Ovary (tissue), 9 donors: ENCODE measurements around the gene GAPDHS. TPM values are rescaled to one million over a fixed set of nuclear protein-coding genes. Genes with fewer than 3 reads are reported as not detected.

Experiments used
- DNase-seq, 5 donors: peaks; one replicate each; pipeline ENCODE4 v3.0.0-alpha.2; 2019 to 2020
- H3K27ac ChIP-seq, 2 donors: fragments of 200-600 bp; one replicate each; pipeline versions ENCODE4 v1.5.1 to v1.8.0; 2019 to 2022
- H3K27me3 ChIP-seq: fragments of 200-600 bp; one replicate; pipeline ENCODE4 v1.8.0; 2022
- H3K36me3 ChIP-seq: fragments of 200-600 bp; sonication (generic); one replicate; pipeline ENCODE4 v1.5.1; 2019
- H3K4me1 ChIP-seq: one replicate; pipeline ENCODE4 v1.8.1; 2013; ENCODE audit warnings: mild to moderate bottlenecking, moderate library complexity; ENCODE audit not compliant: insufficient read depth
- H3K4me3 ChIP-seq: fragments of 200-600 bp; sonication (generic); one replicate; pipeline ENCODE4 v1.5.1; 2017
- H3K9me3 ChIP-seq, 2 donors: fragments of 200-600 bp in 1 of 2; sonication (generic) in 1 of 2; one replicate each; pipeline versions ENCODE4 v1.5.1 to v1.8.1; 2013 to 2019; ENCODE audit warnings: mild to moderate bottlenecking in 1 of 2, moderate library complexity in 1 of 2
- EP300 ChIP-seq: sonication (generic); formaldehyde crosslinking; IDR thresholded peaks from one replicate; pipeline ENCODE4 v1.6.1; 2017; ENCODE audit warnings: antibody characterized with exemption
- POLR2A ChIP-seq: fragments of 450-650 bp; IDR thresholded peaks from one replicate; pipeline ENCODE4 v1.6.1; 2017; ENCODE audit warnings: antibody characterized with exemption, mild to moderate bottlenecking, moderate library complexity
- WGBS, 3 donors: extraction: QIAGEN DNeasy Blood & Tissue Kit in 1 of 3; methylation state at CpG; one replicate each; pipeline versions ENCODE4 v1.1.5 to v1.1.7; 2013 to 2017; 5-methylcytosine and 5-hydroxymethylcytosine counted together
- intact Hi-C, 4 donors: fragments of 100-400 bp; cut with DNase I; formaldehyde crosslinking; loops; one replicate each; pipeline versions ENCODE4 v1.11.0 to v1.15.1; 2022 to 2023
- polyA plus RNA-seq, 2 donors: library from polyadenylated mRNA; stranded (reverse); fragments of 200-250 nt in 1 of 2; fragments of 350-450 nt in 1 of 2; fragmentation: Illumina TruSeq in 1 of 2; extraction: RNeasy Lipid Tissue Mini Kit (QIAGEN cat#74804) in 1 of 2; gene quantifications; one replicate each; pipeline ENCODE4 v1.2.3, GENCODE V29; 2013 to 2014
- total RNA-seq, 7 donors: library from RNA; depleted of rRNA in 2 of 7; stranded (reverse); fragments of >200 nt in 2 of 7; fragmentation: NEBNext Ultra II Directional in 3 of 7; extraction: Animal tissue kit (Norgen Biotek cat#: 25700) in 3 of 7; gene quantifications; one replicate each; pipeline versions ENCODE4 v1.1.0 to v1.2.4, GENCODE V29; 2016 to 2023
- TF ChIP-seq, protein P1 (sequence below), 3 donors: fragments of 450-650 bp in 2 of 3; fragments of 200-600 bp in 1 of 3; IDR thresholded peaks; one replicate each; pipeline versions ENCODE4 v1.5.1 to v1.8.0; 2016 to 2022; ENCODE audit warnings: antibody characterized with exemption in 3 of 3, mild to moderate bottlenecking in 1 of 3
- donor health status: DM: no; HTN: no; CAD: no; lungs with moderate emphysema.
- donor health status: DM: no; HTN: no; CAD: no.
- donor health status: Bipolar disorder and iron deficiency.
- donor health status: DM: yes; HTN: yes; CAD: no.
- donor health status: DM: no; HTN: no; CAD: no.
- donor health status: DM: yes; HTN: yes; CAD: no.

Gene GAPDHS
- total and polyA plus RNA-seq, 9 donors = not detected

GRCh38 chr19:35559281-35559659 is 26.0 kb downstream of the GAPDHS start:
- intact Hi-C loops = no loop called here
- Histone ChIP-seq H3K27ac (no peak overlapping the region), H3K9me3 (no peaks in the 10 kb centered on the region), H3K36me3 (no peaks in the 10 kb centered on the region), H3K4me1 (no peaks in the 10 kb centered on the region), H3K4me3 (no peak overlapping the region), H3K27me3 (no peaks in the 10 kb centered on the region)
- TF ChIP-seq, protein P1, sequence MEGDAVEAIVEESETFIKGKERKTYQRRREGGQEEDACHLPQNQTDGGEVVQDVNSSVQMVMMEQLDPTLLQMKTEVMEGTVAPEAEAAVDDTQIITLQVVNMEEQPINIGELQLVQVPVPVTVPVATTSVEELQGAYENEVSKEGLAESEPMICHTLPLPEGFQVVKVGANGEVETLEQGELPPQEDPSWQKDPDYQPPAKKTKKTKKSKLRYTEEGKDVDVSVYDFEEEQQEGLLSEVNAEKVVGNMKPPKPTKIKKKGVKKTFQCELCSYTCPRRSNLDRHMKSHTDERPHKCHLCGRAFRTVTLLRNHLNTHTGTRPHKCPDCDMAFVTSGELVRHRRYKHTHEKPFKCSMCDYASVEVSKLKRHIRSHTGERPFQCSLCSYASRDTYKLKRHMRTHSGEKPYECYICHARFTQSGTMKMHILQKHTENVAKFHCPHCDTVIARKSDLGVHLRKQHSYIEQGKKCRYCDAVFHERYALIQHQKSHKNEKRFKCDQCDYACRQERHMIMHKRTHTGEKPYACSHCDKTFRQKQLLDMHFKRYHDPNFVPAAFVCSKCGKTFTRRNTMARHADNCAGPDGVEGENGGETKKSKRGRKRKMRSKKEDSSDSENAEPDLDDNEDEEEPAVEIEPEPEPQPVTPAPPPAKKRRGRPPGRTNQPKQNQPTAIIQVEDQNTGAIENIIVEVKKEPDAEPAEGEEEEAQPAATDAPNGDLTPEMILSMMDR (IDR thresholded peaks at IDR 0.05) = no peak
- TF ChIP-seq EP300 (no peak), POLR2A (no peak)
- WGBS, 3 donors = 43 to 62% (median 51%) methylated on average over 11 of the region's 11 CpGs
- no peak for DNase-seq

DNA sequence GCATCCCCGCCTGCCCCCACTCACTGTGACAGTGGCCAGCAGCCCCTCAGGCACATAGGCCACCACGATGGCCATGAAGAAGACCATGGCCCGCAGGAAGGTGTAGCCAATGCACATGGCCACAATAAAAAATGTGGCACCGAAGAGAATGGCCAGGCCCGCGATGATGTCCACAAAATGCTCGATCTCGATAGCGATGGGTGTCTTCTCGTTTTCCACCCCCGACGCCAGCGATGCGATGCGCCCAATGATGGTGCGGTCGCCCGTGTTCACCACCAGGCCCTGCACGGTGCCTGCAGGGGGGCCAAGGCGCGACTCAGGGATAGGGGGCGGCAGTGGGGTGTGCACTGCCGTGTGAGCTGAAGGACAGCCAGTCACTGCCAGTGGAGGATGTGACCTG is 26.5 kb downstream of the GAPDHS start:
- Histone ChIP-seq H3K36me3 (no peaks in the 10 kb centered on the region), H3K27ac (no peak overlapping the region), H3K4me3 (no peak overlapping the region), H3K27me3 (no peaks in the 10 kb centered on the region), H3K4me1 (no peaks in the 10 kb centered on the region), H3K9me3 (no peaks in the 10 kb centered on the region)
- DNase-seq = no peak
- 90 to 91% (median 90%) methylated on average over 23 of the region's 23 CpGs for WGBS, 3 donors
- TF ChIP-seq EP300 = no peak
- TF ChIP-seq POLR2A = no peak
- TF ChIP-seq, protein P1 (IDR thresholded peaks at IDR 0.05) = no peak
- intact Hi-C loops = no loop called here

DNA sequence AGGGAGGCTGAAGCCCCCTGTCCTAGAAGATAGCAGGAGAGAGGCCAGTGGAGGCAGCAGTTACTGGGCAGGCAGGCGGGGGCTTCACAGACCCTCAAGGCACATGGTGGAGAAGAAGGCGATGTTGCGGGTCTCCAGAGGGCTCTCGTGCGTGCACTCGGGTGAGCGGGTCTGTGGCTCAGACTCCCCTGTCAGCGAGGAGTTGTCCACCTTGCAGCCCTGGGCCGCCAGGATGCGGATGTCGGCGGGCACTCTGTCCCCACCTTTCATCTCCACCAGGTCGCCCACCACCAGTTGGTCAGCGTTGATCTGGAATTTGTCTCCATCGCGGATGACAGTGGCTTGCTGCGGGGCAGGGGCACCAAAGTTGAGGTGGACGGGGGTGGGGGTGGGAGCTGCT is 27.0 kb downstream of the GAPDHS start:
- intact Hi-C loops = no loop called here
- no peak for DNase-seq
- H3K27ac ChIP-seq = no peak overlapping the region
- 84 to 88% (median 87%) methylated on average over 18 of the region's 18 CpGs for WGBS, 3 donors
- no peaks in the 10 kb centered on the region for H3K4me1 ChIP-seq
- H3K4me3 ChIP-seq = no peak overlapping the region
- no peak for TF ChIP-seq EP300
- TF ChIP-seq, protein P1 (IDR thresholded peaks at IDR 0.05) = no peak
- TF ChIP-seq POLR2A = no peak
- no peaks in the 10 kb centered on the region for H3K9me3 ChIP-seq
- no peaks in the 10 kb centered on the region for H3K36me3 ChIP-seq
- no peaks in the 10 kb centered on the region for H3K27me3 ChIP-seq

DNA sequence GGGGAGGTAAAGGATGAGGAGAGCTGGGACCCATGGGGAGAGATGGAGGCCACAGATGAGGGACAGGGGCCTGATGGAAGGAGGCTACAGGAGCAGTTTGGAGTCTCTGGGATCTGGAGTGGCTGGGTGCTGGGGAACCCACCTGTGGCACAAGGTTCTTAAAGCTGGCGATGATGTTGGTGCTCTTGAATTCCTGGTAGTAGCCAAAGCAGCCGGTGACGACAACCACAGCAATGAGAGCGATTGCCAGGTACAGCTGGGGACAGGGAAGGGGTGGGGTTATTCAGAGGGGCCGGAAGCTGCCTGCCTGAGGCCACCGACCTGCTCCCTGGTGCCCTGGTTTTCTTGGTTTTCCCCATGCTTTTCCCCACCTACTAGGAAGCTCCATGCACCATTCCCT is 27.4 kb downstream of the GAPDHS start:
- intact Hi-C loops = no loop called here
- H3K36me3 ChIP-seq = no peaks in the 10 kb centered on the region
- no peak overlapping the region for H3K27ac ChIP-seq
- H3K4me1 ChIP-seq = no peaks in the 10 kb centered on the region
- no peaks in the 10 kb centered on the region for H3K27me3 ChIP-seq
- TF ChIP-seq EP300 (no peak), POLR2A (no peak)
- TF ChIP-seq, protein P1 (IDR thresholded peaks at IDR 0.05) = no peak
- no peak for DNase-seq
- WGBS, 3 donors = 68 to 75% (median 70%) methylated on average over 6 of the region's 6 CpGs
- no peak overlapping the region for H3K4me3 ChIP-seq
- H3K9me3 ChIP-seq = no peaks in the 10 kb centered on the region

DNA sequence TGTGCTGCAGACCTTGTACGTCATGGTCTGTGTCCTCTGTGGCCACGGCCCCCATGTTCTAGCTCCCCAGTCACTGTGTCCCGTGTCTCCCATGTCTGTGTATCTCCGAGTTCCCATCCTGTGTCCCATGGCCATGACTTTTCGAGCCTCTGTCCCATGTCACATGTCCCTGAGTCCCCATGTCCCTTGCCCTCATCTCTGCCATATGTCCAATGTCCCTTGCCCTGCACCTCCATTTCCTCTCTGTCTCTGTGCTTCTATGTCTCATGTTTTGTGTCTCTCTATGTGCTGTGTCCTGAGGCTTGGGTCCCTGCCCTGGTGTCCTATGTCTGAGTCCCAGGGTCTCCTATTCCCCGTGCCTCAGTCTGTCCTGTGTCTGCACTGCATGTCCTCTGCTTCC is 28.2 kb downstream of the GAPDHS start:
- Histone ChIP-seq H3K36me3 (no peaks in the 10 kb centered on the region), H3K4me1 (no peaks in the 10 kb centered on the region), H3K27me3 (no peaks in the 10 kb centered on the region), H3K27ac (no peak overlapping the region), H3K9me3 (no peaks in the 10 kb centered on the region), H3K4me3 (no peak overlapping the region)
- intact Hi-C loops = no loop called here
- 73 to 81% (median 74%) methylated on average over 6 of the region's 6 CpGs for WGBS, 3 donors
- DNase-seq = no peak
- TF ChIP-seq, protein P1 (IDR thresholded peaks at IDR 0.05) = no peak
- TF ChIP-seq POLR2A (no peak), EP300 (no peak)
